ENCODE results near the gene DGKG. TPM values are rescaled to one million over a fixed set of nuclear protein-coding genes. Genes with fewer than 3 reads are reported as not detected.

The DGKG gene
- polyA plus RNA-seq, 1 of the 3 experiments (the other 2 are of a cell fraction) = 0.12 TPM

GRCh38 chr3:186319945-186320344 lies 42.1 kb downstream of the DGKG start:
- Histone ChIP-seq H3K4me2 (no peak overlapping the region), H3K36me3 (replicated peaks in 1 of 2; ENCODE audit: control insufficient read depth in 1 of 2, insufficient read depth in 2 of 2, low read length in 1 of 2) (no peaks in the 10 kb centered on the region), H2AFZ (ENCODE audit: low read depth) (no peak overlapping the region), H3K27ac (ENCODE audit: low read depth in 2 of 2, low read length in 1 of 2) (no peak overlapping the region), H3K9me3 (no peaks in the 10 kb centered on the region), H4K20me1 (ENCODE audit: insufficient read depth) (no peaks in the 10 kb centered on the region), H3K79me2 (ENCODE audit: insufficient read depth) (no peaks in the 10 kb centered on the region), H3K9me2 (no peaks in the 10 kb centered on the region), H3K4me3 (ENCODE audit: low read depth in 2 of 2, low read length in 1 of 2) (no peak overlapping the region), H3K27me3 (ENCODE audit: insufficient read depth) (no peaks in the 10 kb centered on the region), H3K9ac (no peak overlapping the region), H3K4me1 (ENCODE audit: control insufficient read depth in 1 of 2, insufficient read depth in 2 of 2, low read depth in 1 of 2, low read length in 1 of 2) (no peaks in the 10 kb centered on the region; a peak in 1 of 4 replicates), H3F3A (replicated peaks; ENCODE audit: insufficient read depth) (no peaks in the 10 kb centered on the region)
- TF ChIP-seq TAF1 (IDR thresholded peaks at IDR 0.05; ENCODE audit: borderline replicate concordance, low read depth, low read length) = no peak
- TF ChIP-seq RCOR1 (IDR thresholded peaks at IDR 0.05; ENCODE audit: low read length) = no peak
- TF ChIP-seq CTCF (IDR thresholded peaks at IDR 0.05) = no peak
- TF ChIP-seq MAX (IDR thresholded peaks at IDR 0.05; ENCODE audit: low read depth) = no peak
- DNase-seq = no peak
- POLR2A ChIA-PET = interaction anchor here (0.7 kb wide), 1 partner anchor 383 kb away, joined by 3 read pairs; no protein-coding TSS in a partner anchor
- CTCF ChIA-PET = interaction anchor here (1.6 kb wide), 1 partner anchor 17 kb away, joined by 3 read pairs; no protein-coding TSS in a partner anchor
- WGBS (ENCODE audit: low lambda C conversion rate) = 52% methylated on average over 7 of the region's 7 CpGs

- ChIA-PET CTCF (interaction anchor here (0.9 to 1.3 kb wide), 2 partner anchors 11 to 59 kb away, joined by 3 read pairs; no protein-coding TSS in a partner anchor), POLR2A (no interaction called here)
- no peaks in the 10 kb centered on the region for H3K9me3 ChIP-seq
- no peaks in the 10 kb centered on the region for H4K20me1 ChIP-seq (ENCODE audit: insufficient read depth)
- no peak for DNase-seq
- no peak overlapping the region for H3K9ac ChIP-seq
- no peak overlapping the region for H3K4me3 ChIP-seq (ENCODE audit: low read depth in 2 of 2, low read length in 1 of 2)
- H3K36me3 ChIP-seq (replicated peaks in 1 of 2; ENCODE audit: control insufficient read depth in 1 of 2, insufficient read depth in 2 of 2, low read length in 1 of 2) = no peaks in the 10 kb centered on the region
- H2AFZ ChIP-seq (ENCODE audit: low read depth) = no peak overlapping the region
- H3K9me2 ChIP-seq = no peaks in the 10 kb centered on the region
- no peaks in the 10 kb centered on the region for H3F3A ChIP-seq (replicated peaks; ENCODE audit: insufficient read depth)
- WGBS (ENCODE audit: low lambda C conversion rate) = 41% methylated on average over 4 of the region's 4 CpGs
- H3K4me1 ChIP-seq (ENCODE audit: control insufficient read depth in 1 of 2, insufficient read depth in 2 of 2, low read depth in 1 of 2, low read length in 1 of 2) = no peaks in the 10 kb centered on the region; a peak in 1 of 4 replicates
- H3K79me2 ChIP-seq (ENCODE audit: insufficient read depth) = no peaks in the 10 kb centered on the region
- H3K4me2 ChIP-seq = no peak overlapping the region
- H3K27me3 ChIP-seq (ENCODE audit: insufficient read depth) = no peaks in the 10 kb centered on the region
- no peak overlapping the region for H3K27ac ChIP-seq (ENCODE audit: low read depth in 2 of 2, low read length in 1 of 2)
- TF ChIP-seq GABPA (IDR thresholded peaks at IDR 0.05; ENCODE audit: low read depth) = no peak
- TF ChIP-seq RFX5 (IDR thresholded peaks at IDR 0.05; ENCODE audit: low read length) = no peak
- TF ChIP-seq ELF1 (IDR thresholded peaks at IDR 0.05) = no peak
- TF ChIP-seq IRF3 (IDR thresholded peaks at IDR 0.05; ENCODE audit: low read depth, low read length) = no peak
- no peak for TF ChIP-seq RAD21 (IDR thresholded peaks at IDR 0.05; ENCODE audit: low read length)
- TF ChIP-seq PBX3 (IDR thresholded peaks at IDR 0.05) = no peak
- TF ChIP-seq SIN3A (IDR thresholded peaks at IDR 0.05; ENCODE audit: borderline replicate concordance, low read depth, low read length) = no peak
- no peak for TF ChIP-seq TEAD4 (IDR thresholded peaks at IDR 0.05; ENCODE audit: borderline replicate concordance, insufficient read depth)
- no peak for TF ChIP-seq EZH2phosphoT487 (IDR thresholded peaks at IDR 0.05; ENCODE audit: borderline replicate concordance, low read depth)
- no peak for TF ChIP-seq USF1 (IDR thresholded peaks at IDR 0.05; ENCODE audit: borderline replicate concordance, low read depth)
- TF ChIP-seq FOSL2 (IDR thresholded peaks at IDR 0.05; ENCODE audit: borderline replicate concordance, low read depth) = no peak
- no peak for TF ChIP-seq MAX (IDR thresholded peaks at IDR 0.05; ENCODE audit: low read depth)
- no peak for TF ChIP-seq MXI1 (IDR thresholded peaks at IDR 0.05; ENCODE audit: low read depth, low read length)
- no peak for TF ChIP-seq NFIC (IDR thresholded peaks at IDR 0.05; ENCODE audit: borderline replicate concordance)
- TF ChIP-seq ZBTB33 (IDR thresholded peaks at IDR 0.05; ENCODE audit: borderline replicate concordance, low read depth) = no peak
- no peak for TF ChIP-seq FOXJ3 (CRISPR knock-in tag; IDR thresholded peaks at IDR 0.05)
- no peak for TF ChIP-seq YY1 (IDR thresholded peaks at IDR 0.05; ENCODE audit: low read depth)
Measured at GRCh38 chr3:186318135-186318534, 43.9 kb downstream of the DGKG start.
